Measurements from ENCODE around the gene ROBO1. TPM values are rescaled to one million over a fixed set of nuclear protein-coding genes. Genes with fewer than 3 reads are reported as not detected.

Gene ROBO1
- total RNA-seq, 4 donors from 2014 or later: 25.0 to 42.6 (median 35.7) TPM

GRCh38 chr3:78911394-78911793 is 856.4 kb downstream of the ROBO1 start:
- Histone ChIP-seq H3K9me3 (no peaks in the 10 kb centered on the region), H3K4me1 (no peaks in the 10 kb centered on the region), H3K27me3 (no peaks in the 10 kb centered on the region), H3K27ac (no peak overlapping the region), H3K4me3 (no peak overlapping the region), H3K36me3 (no peaks in the 10 kb centered on the region)
- intact Hi-C loops (cut with DNase I): no loop called here
- DNase-seq: no peak
- 85 to 93% methylated on average over 4 of the region's 4 CpGs for WGBS, 2 donors
- TF ChIP-seq CTCF (IDR thresholded peaks at IDR 0.05) (no peak), POLR2A (IDR thresholded peaks at IDR 0.05) (no peak)

- Histone ChIP-seq H3K27ac (no peak overlapping the region), H3K4me3 (no peak overlapping the region), H3K9me3 (no peaks in the 10 kb centered on the region), H3K36me3 (no peaks in the 10 kb centered on the region), H3K27me3 (no peaks in the 10 kb centered on the region), H3K4me1 (no peaks in the 10 kb centered on the region)
- 76 to 87% methylated on average over 3 of the region's 3 CpGs for WGBS, 2 donors
- intact Hi-C loops (cut with DNase I): no loop called here
- no peak for DNase-seq
- no peak for TF ChIP-seq POLR2A (IDR thresholded peaks at IDR 0.05)
- TF ChIP-seq CTCF (IDR thresholded peaks at IDR 0.05): no peak
These were observed 859.6 kb downstream of the ROBO1 start for GRCh38 chr3:78908236-78908635.

DNA sequence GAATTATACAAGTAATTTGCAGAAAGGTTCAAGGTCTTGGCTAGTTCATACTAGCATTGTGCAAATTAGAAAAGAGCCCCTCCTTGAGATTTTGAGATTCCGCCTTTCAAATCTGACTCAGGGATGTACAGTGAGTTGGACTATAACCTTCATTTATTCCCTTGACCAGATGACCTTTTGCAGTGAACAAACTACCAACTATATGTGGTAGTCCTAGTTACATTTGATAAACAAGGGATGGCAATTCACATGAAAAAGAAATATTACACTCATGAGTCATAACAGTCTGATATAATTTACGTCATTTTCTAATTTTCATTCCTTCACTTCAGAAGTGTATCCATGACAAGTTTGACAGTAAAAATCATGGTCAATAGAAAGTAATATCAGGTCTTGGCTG is 860.4 kb downstream of the ROBO1 start:
- Histone ChIP-seq H3K4me3 (no peak overlapping the region), H3K36me3 (no peaks in the 10 kb centered on the region), H3K27ac (no peak overlapping the region), H3K9me3 (no peaks in the 10 kb centered on the region), H3K4me1 (no peaks in the 10 kb centered on the region), H3K27me3 (no peaks in the 10 kb centered on the region)
- WGBS, 2 donors: 70 to 78% methylated on average over 2 of the region's 2 CpGs
- DNase-seq: no peak
- TF ChIP-seq CTCF (IDR thresholded peaks at IDR 0.05): no peak
- intact Hi-C loops (cut with DNase I): no loop called here

DNA sequence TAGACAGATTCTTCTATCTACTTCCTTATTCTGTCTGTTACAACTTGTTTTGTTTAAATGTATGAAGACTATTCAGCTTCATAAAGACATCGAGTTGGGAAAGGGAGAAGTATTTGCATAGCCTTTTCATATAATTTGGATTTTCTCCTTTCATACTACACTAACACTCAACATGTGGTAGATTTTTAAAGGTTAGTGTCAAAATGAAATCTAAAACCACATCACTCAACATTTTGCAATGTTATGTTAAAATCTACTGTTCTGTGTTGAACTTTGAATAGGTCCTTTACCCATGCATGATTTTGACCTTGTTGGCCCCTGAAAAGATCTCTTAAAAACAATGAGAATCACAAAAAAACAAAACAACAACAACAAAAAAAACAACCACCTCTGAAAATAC is 860.9 kb downstream of the ROBO1 start:
- intact Hi-C loops (cut with DNase I): no loop called here
- Histone ChIP-seq H3K4me1 (no peaks in the 10 kb centered on the region), H3K27me3 (no peaks in the 10 kb centered on the region), H3K4me3 (no peak overlapping the region), H3K9me3 (no peaks in the 10 kb centered on the region), H3K27ac (no peak overlapping the region), H3K36me3 (no peaks in the 10 kb centered on the region)
- 89 to 90% methylated on average over 1 of the region's 1 CpG for WGBS, 2 donors
- no peak for TF ChIP-seq CTCF (IDR thresholded peaks at IDR 0.05)
- TF ChIP-seq POLR2A (IDR thresholded peaks at IDR 0.05): no peak
- no peak for DNase-seq

DNA sequence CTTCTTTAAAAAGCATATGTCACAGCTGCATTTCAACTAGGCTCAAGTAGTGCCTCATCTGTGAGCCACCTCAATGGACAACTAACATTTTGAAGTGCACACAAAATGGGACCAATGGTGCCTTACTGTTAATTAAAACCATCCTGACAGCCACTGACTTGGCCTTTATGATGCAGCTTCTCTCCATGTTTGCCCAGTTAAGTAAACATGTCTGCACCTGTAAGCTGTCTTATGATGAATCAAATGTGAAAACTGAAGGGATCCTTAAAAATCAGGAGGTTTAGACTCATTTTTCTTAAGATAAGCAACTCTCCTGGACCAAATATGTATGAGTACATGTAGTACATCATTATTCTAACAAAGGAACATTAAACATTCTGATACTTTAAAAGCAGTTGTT is 861.6 kb downstream of the ROBO1 start:
- no peaks in the 10 kb centered on the region for H3K9me3 ChIP-seq
- no peaks in the 10 kb centered on the region for H3K36me3 ChIP-seq
- no peak for DNase-seq
- TF ChIP-seq CTCF (IDR thresholded peaks at IDR 0.05) (no peak), POLR2A (IDR thresholded peaks at IDR 0.05) (no peak)
- H3K4me1 ChIP-seq: no peaks in the 10 kb centered on the region
- no peak overlapping the region for H3K27ac ChIP-seq
- no peak overlapping the region for H3K4me3 ChIP-seq
- intact Hi-C loops (cut with DNase I): no loop called here
- no peaks in the 10 kb centered on the region for H3K27me3 ChIP-seq
